ENCODE measurements around the gene OR2A42. TPM values are rescaled to one million over a fixed set of nuclear protein-coding genes. Genes with fewer than 3 reads are reported as not detected.
"Not testable (repeated sequence)": the region's sequence is repeated elsewhere in the genome, so short reads cannot be mapped to it uniquely, and the experiment has no call there.

OR2A42 gene
- total RNA-seq: not detected in 2 replicates

- H3K9me3 Mint-ChIP-seq; H3K27ac Mint-ChIP-seq; intact Hi-C loops (cut with micrococcal nuclease); H3K27me3 Mint-ChIP-seq; POLR2A ChIA-PET; H3K36me3 Mint-ChIP-seq (ENCODE audit: low read depth); CTCF ChIA-PET; H3K4me1 Mint-ChIP-seq; H3K4me3 Mint-ChIP-seq; ATAC-seq (ENCODE audit: low read depth); DNase-seq: not testable (repeated sequence)
These were observed at the start of gene OR2A42 for GRCh38 chr7:144239365-144239764. TSS of gene OR2A42 (minus strand) at chr7:144239605. CDS start at chr7:144232843, 6,762 bp downstream.

GRCh38 chr7:144287171-144287784 lies 47.9 kb upstream of the OR2A42 start:
- H3K36me3 Mint-ChIP-seq (ENCODE audit: low read depth); ATAC-seq (ENCODE audit: low read depth); CTCF ChIA-PET; H3K4me1 Mint-ChIP-seq; intact Hi-C loops (cut with micrococcal nuclease); H3K27ac Mint-ChIP-seq; H3K27me3 Mint-ChIP-seq; DNase-seq; H3K4me3 Mint-ChIP-seq; POLR2A ChIA-PET; H3K9me3 Mint-ChIP-seq: not testable (repeated sequence)

GRCh38 chr7:144283716-144284115 lies 44.3 kb upstream of the OR2A42 start:
- H3K4me1 Mint-ChIP-seq; H3K4me3 Mint-ChIP-seq; POLR2A ChIA-PET; H3K36me3 Mint-ChIP-seq (ENCODE audit: low read depth); H3K9me3 Mint-ChIP-seq; ATAC-seq (ENCODE audit: low read depth); CTCF ChIA-PET; H3K27me3 Mint-ChIP-seq; DNase-seq; H3K27ac Mint-ChIP-seq; intact Hi-C loops (cut with micrococcal nuclease): not testable (repeated sequence)

GRCh38 chr7:144282490-144282889 lies 43.1 kb upstream of the OR2A42 start:
- ATAC-seq (ENCODE audit: low read depth); H3K9me3 Mint-ChIP-seq; H3K27ac Mint-ChIP-seq; CTCF ChIA-PET; DNase-seq; H3K4me1 Mint-ChIP-seq; intact Hi-C loops (cut with micrococcal nuclease); POLR2A ChIA-PET; H3K36me3 Mint-ChIP-seq (ENCODE audit: low read depth); H3K27me3 Mint-ChIP-seq; H3K4me3 Mint-ChIP-seq: not testable (repeated sequence)

GRCh38 chr7:144281981-144282380 lies 42.6 kb upstream of the OR2A42 start:
- H3K27me3 Mint-ChIP-seq; H3K4me3 Mint-ChIP-seq; CTCF ChIA-PET; H3K4me1 Mint-ChIP-seq; ATAC-seq (ENCODE audit: low read depth); intact Hi-C loops (cut with micrococcal nuclease); DNase-seq; H3K27ac Mint-ChIP-seq; POLR2A ChIA-PET; H3K9me3 Mint-ChIP-seq; H3K36me3 Mint-ChIP-seq (ENCODE audit: low read depth): not testable (repeated sequence)

- CTCF ChIA-PET; H3K36me3 Mint-ChIP-seq (ENCODE audit: low read depth); POLR2A ChIA-PET; H3K27ac Mint-ChIP-seq; H3K4me1 Mint-ChIP-seq; DNase-seq; H3K27me3 Mint-ChIP-seq; H3K9me3 Mint-ChIP-seq; ATAC-seq (ENCODE audit: low read depth); intact Hi-C loops (cut with micrococcal nuclease); H3K4me3 Mint-ChIP-seq: not testable (repeated sequence)
These were observed 40.6 kb upstream of the OR2A42 start for GRCh38 chr7:144280010-144280409.

- CTCF ChIA-PET; intact Hi-C loops (cut with micrococcal nuclease); DNase-seq; ATAC-seq (ENCODE audit: low read depth); H3K4me1 Mint-ChIP-seq; H3K4me3 Mint-ChIP-seq; H3K9me3 Mint-ChIP-seq; H3K27ac Mint-ChIP-seq; POLR2A ChIA-PET; H3K27me3 Mint-ChIP-seq; H3K36me3 Mint-ChIP-seq (ENCODE audit: low read depth): not testable (repeated sequence)
These were observed 35.9 kb upstream of the OR2A42 start for GRCh38 chr7:144275281-144275680.

GRCh38 chr7:144269188-144269587 lies 29.8 kb upstream of the OR2A42 start, which contains the start of gene CTAGE8:
TSS of gene CTAGE8 (minus strand) at chr7:144269288. CDS start at chr7:144269250, 38 bp downstream.
- CTCF ChIA-PET; H3K27ac Mint-ChIP-seq; H3K4me3 Mint-ChIP-seq; DNase-seq; H3K4me1 Mint-ChIP-seq; H3K36me3 Mint-ChIP-seq (ENCODE audit: low read depth); ATAC-seq (ENCODE audit: low read depth); intact Hi-C loops (cut with micrococcal nuclease); H3K9me3 Mint-ChIP-seq; POLR2A ChIA-PET; H3K27me3 Mint-ChIP-seq: not testable (repeated sequence)

GRCh38 chr7:144264692-144265091 lies 25.3 kb upstream of the OR2A42 start, which contains the start of gene OR2A7:
TSS of gene OR2A7 (minus strand) at chr7:144264792. CDS start at chr7:144259628, 5,164 bp downstream.
- H3K9me3 Mint-ChIP-seq; H3K4me1 Mint-ChIP-seq; H3K27ac Mint-ChIP-seq; intact Hi-C loops (cut with micrococcal nuclease); H3K4me3 Mint-ChIP-seq; H3K36me3 Mint-ChIP-seq (ENCODE audit: low read depth); H3K27me3 Mint-ChIP-seq; DNase-seq; ATAC-seq (ENCODE audit: low read depth); POLR2A ChIA-PET; CTCF ChIA-PET: not testable (repeated sequence)

GRCh38 chr7:144262128-144262527 lies 22.7 kb upstream of the OR2A42 start:
- H3K27me3 Mint-ChIP-seq; H3K4me1 Mint-ChIP-seq; H3K27ac Mint-ChIP-seq; intact Hi-C loops (cut with micrococcal nuclease); ATAC-seq (ENCODE audit: low read depth); H3K4me3 Mint-ChIP-seq; POLR2A ChIA-PET; DNase-seq; H3K36me3 Mint-ChIP-seq (ENCODE audit: low read depth); CTCF ChIA-PET; H3K9me3 Mint-ChIP-seq: not testable (repeated sequence)

GRCh38 chr7:144259067-144259466 lies 19.7 kb upstream of the OR2A42 start:
- DNase-seq; POLR2A ChIA-PET; H3K27me3 Mint-ChIP-seq; intact Hi-C loops (cut with micrococcal nuclease); CTCF ChIA-PET; H3K36me3 Mint-ChIP-seq (ENCODE audit: low read depth); ATAC-seq (ENCODE audit: low read depth); H3K4me3 Mint-ChIP-seq; H3K4me1 Mint-ChIP-seq; H3K9me3 Mint-ChIP-seq; H3K27ac Mint-ChIP-seq: not testable (repeated sequence)

Data from activated B cell treated with CpG ODN at 0.5 μM for 24 hours (primary cell).